ENCODE results near the gene FOXK1.

Gene FOXK1

DNA sequence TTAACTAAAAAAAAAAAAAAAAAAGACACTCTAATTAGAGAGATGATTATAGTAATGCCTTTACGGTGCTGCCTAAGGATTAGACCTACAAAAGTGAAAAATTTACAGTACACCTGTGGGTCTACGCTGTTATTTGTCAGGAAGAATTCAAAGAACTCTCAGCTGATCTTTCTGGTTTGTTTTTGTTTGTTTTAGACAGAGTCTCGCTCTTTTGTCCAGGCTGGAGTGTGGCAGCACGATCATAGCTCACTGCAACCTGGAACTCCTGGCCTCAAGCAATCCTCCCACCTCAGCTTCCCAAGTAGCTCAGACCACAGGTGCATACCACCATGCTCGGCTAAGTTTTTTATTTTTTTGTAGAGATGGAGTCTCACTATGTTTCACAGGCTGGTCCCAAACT, 28.3 kb upstream of the FOXK1 start:
- Histone ChIP-seq H3K4me1 (ENCODE audit: control insufficient read depth, insufficient read depth, low read length) (no peaks in the 10 kb centered on the region), H3K4me3 (ENCODE audit: low read depth, low read length) (no peak overlapping the region), H3K36me3 (ENCODE audit: control insufficient read depth, insufficient read depth, low read length) (no peaks in the 10 kb centered on the region)

GRCh38 chr7:4655311-4655710, 26.8 kb upstream of the FOXK1 start:
- no peaks in the 10 kb centered on the region for H3K4me1 ChIP-seq (ENCODE audit: control insufficient read depth, insufficient read depth, low read length)
- no peaks in the 10 kb centered on the region for H3K36me3 ChIP-seq (ENCODE audit: control insufficient read depth, insufficient read depth, low read length)
- H3K9ac ChIP-seq (ENCODE audit: low read depth, low read length), result no peak overlapping the region
- no peaks in the 10 kb centered on the region for H3K27me3 ChIP-seq (ENCODE audit: control insufficient read depth, insufficient read depth, low read length)
- H3K9me3 ChIP-seq (ENCODE audit: control insufficient read depth, insufficient read depth, low read length), result peaks cover 2% of the 10 kb centered on the region
- H3K4me3 ChIP-seq (ENCODE audit: low read depth, low read length), result no peak overlapping the region

More for the DNA sequence above, 28.3 kb upstream of the FOXK1 start:
- H3K9me3 ChIP-seq (ENCODE audit: control insufficient read depth, insufficient read depth, low read length), result no peaks in the 10 kb centered on the region
- H3K27me3 ChIP-seq (ENCODE audit: control insufficient read depth, insufficient read depth, low read length), result no peaks in the 10 kb centered on the region
- no peak overlapping the region for H3K9ac ChIP-seq (ENCODE audit: low read depth, low read length)

- H3K9me3 ChIP-seq (ENCODE audit: control insufficient read depth, insufficient read depth, low read length), result peaks cover 3% of the 10 kb centered on the region
- H3K27me3 ChIP-seq (ENCODE audit: control insufficient read depth, insufficient read depth, low read length), result no peaks in the 10 kb centered on the region
- H3K4me3 ChIP-seq (ENCODE audit: low read depth, low read length), result no peak overlapping the region
- no peaks in the 10 kb centered on the region for H3K36me3 ChIP-seq (ENCODE audit: control insufficient read depth, insufficient read depth, low read length)
- H3K9ac ChIP-seq (ENCODE audit: low read depth, low read length), result no peak overlapping the region
- no peaks in the 10 kb centered on the region for H3K4me1 ChIP-seq (ENCODE audit: control insufficient read depth, insufficient read depth, low read length)
Observed at GRCh38 chr7:4655896-4656295, 26.2 kb upstream of the FOXK1 start.

DNA sequence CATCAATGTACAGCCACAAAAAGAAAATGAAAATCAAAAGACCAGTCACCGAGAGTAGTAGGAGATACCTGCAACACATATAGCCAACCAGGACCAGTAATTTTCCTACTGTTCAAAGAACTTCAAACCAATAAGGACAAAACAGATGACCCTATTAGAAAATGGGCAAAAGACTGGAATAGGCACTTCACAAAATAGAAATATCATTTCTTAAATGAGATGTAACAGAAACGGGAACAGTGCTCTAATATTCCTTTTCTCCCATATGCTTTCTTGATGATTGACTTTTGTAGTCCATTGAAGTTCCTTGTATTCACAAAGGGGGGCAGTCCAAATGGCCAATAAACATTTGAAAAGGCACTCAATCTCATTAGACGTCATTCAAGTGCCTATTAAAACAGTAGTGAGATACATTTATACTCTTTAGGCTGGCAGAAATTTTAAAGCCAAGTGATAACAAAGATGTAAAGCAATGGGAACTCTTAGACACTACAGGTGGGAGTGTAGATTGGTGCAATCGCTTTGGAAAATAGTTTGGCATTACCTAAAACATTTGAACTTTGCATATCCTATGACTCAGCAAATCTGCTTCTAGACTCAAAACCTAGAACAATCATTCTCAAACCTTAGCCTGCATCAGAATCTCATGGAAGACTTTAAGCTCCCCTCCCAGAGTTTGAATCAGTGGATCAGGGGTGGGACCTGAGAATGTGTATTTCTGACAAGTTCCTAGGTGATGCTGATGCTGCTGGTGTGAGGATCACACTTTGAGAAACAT, 24.3 kb upstream of the FOXK1 start:
- peaks cover 3% of the 10 kb centered on the region for H3K9me3 ChIP-seq (ENCODE audit: control insufficient read depth, insufficient read depth, low read length)

GRCh38 chr7:4659551-4660286, 22.4 kb upstream of the FOXK1 start:
- no peaks in the 10 kb centered on the region for H3K4me1 ChIP-seq (ENCODE audit: control insufficient read depth, insufficient read depth, low read length)
- no peak overlapping the region for H3K4me3 ChIP-seq (ENCODE audit: low read depth, low read length)
- peaks cover 3% of the 10 kb centered on the region for H3K9me3 ChIP-seq (ENCODE audit: control insufficient read depth, insufficient read depth, low read length)
- no peaks in the 10 kb centered on the region for H3K27me3 ChIP-seq (ENCODE audit: control insufficient read depth, insufficient read depth, low read length)
- H3K36me3 ChIP-seq (ENCODE audit: control insufficient read depth, insufficient read depth, low read length), result no peaks in the 10 kb centered on the region
- no peak overlapping the region for H3K9ac ChIP-seq (ENCODE audit: low read depth, low read length)

More for the DNA sequence above, 24.3 kb upstream of the FOXK1 start:
- Histone ChIP-seq H3K36me3 (ENCODE audit: control insufficient read depth, insufficient read depth, low read length) (no peaks in the 10 kb centered on the region), H3K27me3 (ENCODE audit: control insufficient read depth, insufficient read depth, low read length) (no peaks in the 10 kb centered on the region), H3K4me1 (ENCODE audit: control insufficient read depth, insufficient read depth, low read length) (no peaks in the 10 kb centered on the region), H3K9ac (ENCODE audit: low read depth, low read length) (no peak overlapping the region), H3K4me3 (ENCODE audit: low read depth, low read length) (no peak overlapping the region)

DNA sequence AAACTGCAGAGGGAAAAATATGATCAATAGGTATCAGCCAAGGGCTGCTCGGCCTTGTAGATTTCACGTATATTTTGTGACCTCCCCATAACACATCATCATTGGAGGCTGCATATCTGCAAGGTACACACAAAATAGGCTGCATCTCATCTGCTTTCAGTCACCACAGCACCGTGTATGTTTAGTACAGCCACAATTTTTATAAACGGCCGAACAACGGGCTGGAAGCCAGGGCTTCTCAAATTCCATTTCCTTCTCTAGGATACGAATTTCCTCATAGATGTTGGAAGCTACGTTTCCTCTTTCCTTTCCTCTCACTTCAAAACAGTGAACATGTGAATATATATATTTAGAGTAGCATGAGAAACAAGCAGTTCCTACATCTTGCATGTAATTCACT, 20.2 kb upstream of the FOXK1 start:
- Histone ChIP-seq H3K4me3 (ENCODE audit: low read depth, low read length) (no peak overlapping the region), H3K36me3 (ENCODE audit: control insufficient read depth, insufficient read depth, low read length) (no peaks in the 10 kb centered on the region), H3K9ac (ENCODE audit: low read depth, low read length) (no peak overlapping the region), H3K27me3 (ENCODE audit: control insufficient read depth, insufficient read depth, low read length) (no peaks in the 10 kb centered on the region), H3K4me1 (ENCODE audit: control insufficient read depth, insufficient read depth, low read length) (no peaks in the 10 kb centered on the region), H3K9me3 (ENCODE audit: control insufficient read depth, insufficient read depth, low read length) (peaks cover 3% of the 10 kb centered on the region)

DNA sequence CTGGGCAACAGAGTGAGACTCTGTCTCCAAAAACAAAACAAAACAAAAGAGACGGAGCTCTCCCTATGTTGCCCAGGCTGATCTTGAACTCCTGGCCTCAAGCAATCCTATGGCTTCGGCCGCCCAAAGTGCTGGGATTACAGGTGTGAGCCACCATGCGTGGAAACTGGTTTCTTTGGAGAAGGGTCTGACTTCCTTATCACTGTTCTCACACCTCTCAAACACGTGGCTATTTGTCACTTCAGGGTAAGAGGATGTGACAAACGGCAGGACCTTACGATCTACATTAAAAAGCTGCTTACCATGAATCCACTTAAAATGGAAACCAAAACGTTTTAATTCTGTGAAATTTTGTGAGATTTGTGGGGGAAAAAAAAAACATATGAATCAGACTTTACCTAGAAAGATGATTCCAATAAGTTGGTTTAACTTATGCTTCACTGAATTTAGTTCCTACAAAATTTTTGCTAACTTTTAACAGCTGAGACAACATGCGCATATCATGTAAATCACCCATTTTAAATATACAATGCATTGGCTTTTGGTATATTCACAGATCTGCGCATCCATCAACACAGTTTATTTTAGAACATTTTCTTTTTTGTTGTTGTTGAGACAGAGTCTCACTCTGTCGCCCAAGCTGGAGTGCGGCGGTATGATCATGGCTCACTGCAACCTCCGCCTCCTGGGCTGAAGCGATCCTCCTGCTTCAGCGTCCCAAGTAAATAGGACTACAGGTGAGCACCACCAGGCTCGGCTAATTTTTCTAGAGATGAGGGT, 18.7 kb upstream of the FOXK1 start:
- Histone ChIP-seq H3K36me3 (ENCODE audit: control insufficient read depth, insufficient read depth, low read length) (no peaks in the 10 kb centered on the region), H3K4me3 (ENCODE audit: low read depth, low read length) (no peak overlapping the region), H3K9me3 (ENCODE audit: control insufficient read depth, insufficient read depth, low read length) (peaks cover 3% of the 10 kb centered on the region), H3K9ac (ENCODE audit: low read depth, low read length) (no peak overlapping the region), H3K27me3 (ENCODE audit: control insufficient read depth, insufficient read depth, low read length) (no peaks in the 10 kb centered on the region), H3K4me1 (ENCODE audit: control insufficient read depth, insufficient read depth, low read length) (no peaks in the 10 kb centered on the region)

GRCh38 chr7:4665661-4666060, 16.4 kb upstream of the FOXK1 start:
- no peak overlapping the region for H3K9ac ChIP-seq (ENCODE audit: low read depth, low read length)
- H3K27me3 ChIP-seq (ENCODE audit: control insufficient read depth, insufficient read depth, low read length), result no peaks in the 10 kb centered on the region
- no peaks in the 10 kb centered on the region for H3K36me3 ChIP-seq (ENCODE audit: control insufficient read depth, insufficient read depth, low read length)
- H3K9me3 ChIP-seq (ENCODE audit: control insufficient read depth, insufficient read depth, low read length), result no peaks in the 10 kb centered on the region
- H3K4me1 ChIP-seq (ENCODE audit: control insufficient read depth, insufficient read depth, low read length), result no peaks in the 10 kb centered on the region
- no peak overlapping the region for H3K4me3 ChIP-seq (ENCODE audit: low read depth, low read length)

- Histone ChIP-seq H3K36me3 (ENCODE audit: control insufficient read depth, insufficient read depth, low read length) (no peaks in the 10 kb centered on the region), H3K4me3 (ENCODE audit: low read depth, low read length) (no peak overlapping the region), H3K9ac (ENCODE audit: low read depth, low read length) (no peak overlapping the region), H3K27me3 (ENCODE audit: control insufficient read depth, insufficient read depth, low read length) (peaks cover 10% of the 10 kb centered on the region), H3K9me3 (ENCODE audit: control insufficient read depth, insufficient read depth, low read length) (no peaks in the 10 kb centered on the region), H3K4me1 (ENCODE audit: control insufficient read depth, insufficient read depth, low read length) (no peaks in the 10 kb centered on the region)
Observed at GRCh38 chr7:4667776-4668509, 14.2 kb upstream of the FOXK1 start.

- Histone ChIP-seq H3K4me3 (ENCODE audit: low read depth, low read length) (no peak overlapping the region), H3K4me1 (ENCODE audit: control insufficient read depth, insufficient read depth, low read length) (no peaks in the 10 kb centered on the region), H3K9me3 (ENCODE audit: control insufficient read depth, insufficient read depth, low read length) (no peaks in the 10 kb centered on the region), H3K36me3 (ENCODE audit: control insufficient read depth, insufficient read depth, low read length) (no peaks in the 10 kb centered on the region), H3K9ac (ENCODE audit: low read depth, low read length) (no peak overlapping the region), H3K27me3 (ENCODE audit: control insufficient read depth, insufficient read depth, low read length) (peaks cover 10% of the 10 kb centered on the region)
Observed at GRCh38 chr7:4668510-4668847, 13.6 kb upstream of the FOXK1 start.

- Histone ChIP-seq H3K9ac (ENCODE audit: low read depth, low read length) (no peak overlapping the region), H3K4me1 (ENCODE audit: control insufficient read depth, insufficient read depth, low read length) (no peaks in the 10 kb centered on the region), H3K9me3 (ENCODE audit: control insufficient read depth, insufficient read depth, low read length) (no peaks in the 10 kb centered on the region), H3K36me3 (ENCODE audit: control insufficient read depth, insufficient read depth, low read length) (no peaks in the 10 kb centered on the region), H3K27me3 (ENCODE audit: control insufficient read depth, insufficient read depth, low read length) (peaks cover 10% of the 10 kb centered on the region), H3K4me3 (ENCODE audit: low read depth, low read length) (no peak overlapping the region)
Observed at GRCh38 chr7:4670791-4671190, 11.3 kb upstream of the FOXK1 start.

Measured in iPS-15b (cell line).